Adrenal gland (tissue), 12 donors: ENCODE data around the gene TAF13. TPM values are rescaled to one million over a fixed set of nuclear protein-coding genes. Genes with fewer than 3 reads are reported as not detected.

Source experiments
- DNase-seq, 7 donors: peaks; one replicate each; pipeline ENCODE4 v3.0.0-alpha.2; 2019 to 2020
- H3K27ac ChIP-seq, 5 donors: fragments of 200-600 bp; sonication (generic) in 4 of 5; 1 replicate in 3 of 5; 2 replicates in 2 of 5; pipeline versions ENCODE4 v1.5.1 to v1.8.0; 2016 to 2020; ENCODE audit warnings: mild to moderate bottlenecking in 1 of 5
- H3K27me3 ChIP-seq: fragments of 200-600 bp; 2 replicates; pipeline ENCODE4 v1.8.0; 2021
- H3K36me3 ChIP-seq, 2 donors: fragments of 200-600 bp; replicated peaks in 1 of 2; 1 replicate in 1 of 2; 2 replicates in 1 of 2; pipeline versions ENCODE4 v1.5.1 to v1.8.0; 2018 to 2022
- H3K4me1 ChIP-seq, 2 donors: fragments of 200-600 bp; replicated peaks in 1 of 2; 1 replicate in 1 of 2; 2 replicates in 1 of 2; pipeline versions ENCODE4 v1.5.1 to v1.8.0; 2018 to 2021
- H3K4me3 ChIP-seq, 4 donors: fragments of 200-600 bp; sonication (generic) in 3 of 4; one replicate each; pipeline ENCODE4 v1.5.1; 2016 to 2018
- H3K9me3 ChIP-seq, 3 donors: fragments of 200-600 bp; sonication (generic) in 1 of 3; replicated peaks in 1 of 3; 1 replicate in 2 of 3; 2 replicates in 1 of 3; pipeline versions ENCODE4 v1.5.1 to v1.8.0; 2016 to 2021
- POLR2A ChIP-seq, 2 donors: fragments of 450-650 bp; IDR thresholded peaks; one replicate each; pipeline ENCODE4 v1.6.1; 2017; ENCODE audit warnings: antibody characterized with exemption in 2 of 2, mild to moderate bottlenecking in 2 of 2, moderate library complexity in 1 of 2
- WGBS, 4 donors: extraction: QIAGEN DNeasy Blood & Tissue Kit in 2 of 4; methylation state at CpG; one replicate each; pipeline versions ENCODE4 v1.1.5 to v1.1.7; 2013 to 2017; 5-methylcytosine and 5-hydroxymethylcytosine counted together
- intact Hi-C, 2 donors: fragments of 100-400 bp; cut with DNase I; formaldehyde crosslinking; loops; one replicate each; pipeline versions ENCODE4 v1.14.1 to v1.15.0; 2022 to 2023
- polyA plus RNA-seq, 3 donors: library from polyadenylated mRNA; stranded (reverse); fragments of 200-250 nt in 2 of 3; fragments of 350-450 nt in 1 of 3; fragmentation: Illumina TruSeq in 1 of 3; extraction: RNeasy Lipid Tissue Mini Kit (QIAGEN cat#74804) in 1 of 3; gene quantifications; one replicate each; pipeline ENCODE4 v1.2.3, GENCODE V29; 2013 to 2014
- total RNA-seq, 9 donors: library from RNA; depleted of rRNA in 4 of 9; stranded (reverse); fragments of >200 nt in 4 of 9; fragments of 120-200 nt in 1 of 9; fragmentation: NEBNext Ultra II Directional in 1 of 9; extraction: Animal tissue kit (Norgen Biotek cat#: 25700) in 1 of 9; gene quantifications; one replicate each; pipeline versions ENCODE4 v1.1.0 to v1.2.4, GENCODE V29; 2013 to 2023
- TF ChIP-seq, protein P1 (sequence below), 6 experiments: fragments of 450-650 bp in 4 of 6; fragments of 200-600 bp in 2 of 6; sonication (generic) in 1 of 6; IDR thresholded peaks; 1 replicate in 5 of 6; 2 replicates in 1 of 6; pipeline versions ENCODE4 v1.5.1 to v1.8.0; 2016 to 2021; ENCODE audit warnings: antibody characterized with exemption in 6 of 6, mild to moderate bottlenecking in 2 of 6, moderate library complexity in 1 of 6
- donor health status: healthy with polysubstance abuse.
- donor health status: Bipolar disorder and iron deficiency.
- donor health status: DM: yes; HTN: yes; CAD: no.
- donor health status: DM: no; HTN: no; CAD: no.
- donor health status: DM: no; HTN: no; CAD: no.
- donor health status: DM: yes; HTN: yes; CAD: no.

TAF13 gene
- total and polyA plus RNA-seq, 12 donors = 11.7 to 96.5 (median 31.1) TPM

DNA sequence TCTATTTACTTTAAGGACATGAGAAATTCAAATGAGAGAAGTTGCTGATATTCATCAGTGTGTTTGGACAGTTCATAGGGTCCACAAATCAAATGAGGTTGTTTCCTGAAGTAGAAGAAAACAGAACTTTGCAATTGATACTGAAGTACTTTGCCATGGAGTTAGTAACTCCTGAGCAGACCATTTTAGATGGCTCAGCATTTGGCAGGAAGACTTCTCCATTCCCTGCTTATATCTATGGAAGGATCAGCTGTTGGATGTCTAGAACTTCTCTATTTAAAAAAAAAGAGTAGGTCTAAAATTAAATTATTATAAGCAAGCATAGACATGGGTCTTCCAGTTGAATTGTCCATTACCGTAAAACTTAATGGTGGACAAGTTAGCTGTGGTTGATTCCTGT is 19.8 kb upstream of the TAF13 start:
- H3K27ac ChIP-seq = no peak overlapping the region
- H3K9me3 ChIP-seq = no peaks in the 10 kb centered on the region
- peaks cover 10 to 22% of the 10 kb centered on the region in 2 donors for H3K4me1 ChIP-seq
- no peak for DNase-seq
- peaks cover 0 to 13% of the 10 kb centered on the region in 2 donors for H3K36me3 ChIP-seq
- no peaks in the 10 kb centered on the region for H3K27me3 ChIP-seq
- no peak overlapping the region for H3K4me3 ChIP-seq
- no peak for TF ChIP-seq POLR2A (IDR thresholded peaks at IDR 0.05)
- TF ChIP-seq, protein P1, sequence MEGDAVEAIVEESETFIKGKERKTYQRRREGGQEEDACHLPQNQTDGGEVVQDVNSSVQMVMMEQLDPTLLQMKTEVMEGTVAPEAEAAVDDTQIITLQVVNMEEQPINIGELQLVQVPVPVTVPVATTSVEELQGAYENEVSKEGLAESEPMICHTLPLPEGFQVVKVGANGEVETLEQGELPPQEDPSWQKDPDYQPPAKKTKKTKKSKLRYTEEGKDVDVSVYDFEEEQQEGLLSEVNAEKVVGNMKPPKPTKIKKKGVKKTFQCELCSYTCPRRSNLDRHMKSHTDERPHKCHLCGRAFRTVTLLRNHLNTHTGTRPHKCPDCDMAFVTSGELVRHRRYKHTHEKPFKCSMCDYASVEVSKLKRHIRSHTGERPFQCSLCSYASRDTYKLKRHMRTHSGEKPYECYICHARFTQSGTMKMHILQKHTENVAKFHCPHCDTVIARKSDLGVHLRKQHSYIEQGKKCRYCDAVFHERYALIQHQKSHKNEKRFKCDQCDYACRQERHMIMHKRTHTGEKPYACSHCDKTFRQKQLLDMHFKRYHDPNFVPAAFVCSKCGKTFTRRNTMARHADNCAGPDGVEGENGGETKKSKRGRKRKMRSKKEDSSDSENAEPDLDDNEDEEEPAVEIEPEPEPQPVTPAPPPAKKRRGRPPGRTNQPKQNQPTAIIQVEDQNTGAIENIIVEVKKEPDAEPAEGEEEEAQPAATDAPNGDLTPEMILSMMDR (IDR thresholded peaks at IDR 0.05) = no peak
- intact Hi-C loops = no loop called here
- 87 to 96% (median 92%) methylated on average over 1 of the region's 1 CpG for WGBS, 4 donors

DNA sequence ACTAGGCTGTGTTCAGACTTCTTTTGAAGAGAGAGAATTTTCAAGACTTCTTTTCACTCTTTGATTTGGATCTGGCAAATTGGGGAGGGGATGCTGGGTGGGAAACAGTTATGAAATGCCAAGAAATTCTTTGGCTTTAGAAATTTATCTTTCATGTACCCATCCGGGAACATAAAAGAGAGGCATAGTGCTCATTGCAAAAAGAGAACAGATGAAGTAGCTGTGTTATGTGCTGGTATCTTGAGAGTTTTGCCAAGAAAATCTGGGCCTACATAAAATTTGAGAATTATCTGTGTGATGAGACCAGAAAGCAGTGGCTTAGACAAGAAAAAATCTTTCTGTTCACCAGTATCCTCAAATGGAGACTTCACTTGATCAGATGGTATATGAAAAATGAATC is 19.1 kb upstream of the TAF13 start:
- DNase-seq = no peak
- no peak for TF ChIP-seq POLR2A (IDR thresholded peaks at IDR 0.05)
- TF ChIP-seq, protein P1 (IDR thresholded peaks at IDR 0.05) = no peak
- intact Hi-C loops = no loop called here
- Histone ChIP-seq H3K27me3 (no peaks in the 10 kb centered on the region), H3K4me1 (peaks cover 12 to 22% of the 10 kb centered on the region in 2 donors), H3K4me3 (no peak overlapping the region), H3K36me3 (peaks cover 0 to 13% of the 10 kb centered on the region in 2 donors), H3K27ac (no peak overlapping the region), H3K9me3 (no peaks in the 10 kb centered on the region)
- WGBS, 4 donors = 71 to 79% (median 77%) methylated on average over 1 of the region's 1 CpG

DNA sequence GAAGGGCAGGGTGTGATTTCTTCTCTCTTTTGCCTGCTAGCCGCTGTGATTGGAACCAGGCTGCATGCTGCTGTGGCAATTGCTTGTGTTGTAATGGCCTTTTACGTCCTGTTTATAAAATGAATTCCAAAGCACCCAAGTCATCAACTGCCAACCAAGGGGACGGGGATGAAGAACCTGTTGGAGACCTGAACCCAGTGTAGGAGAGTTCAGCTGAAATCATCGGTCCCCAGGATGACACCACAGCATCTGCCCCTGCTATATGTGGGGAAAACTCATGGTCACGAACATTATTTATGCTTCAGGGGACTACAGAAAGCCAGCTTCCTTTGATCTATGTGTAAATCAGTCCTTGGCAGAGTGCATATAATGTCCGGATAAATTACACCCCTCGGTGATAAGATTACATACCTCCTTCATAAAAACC is 18.6 kb upstream of the TAF13 start:
- intact Hi-C loops = no loop called here
- H3K27me3 ChIP-seq = no peaks in the 10 kb centered on the region
- WGBS, 4 donors = 61 to 78% (median 70%) methylated on average over 7 of the region's 7 CpGs

DNA sequence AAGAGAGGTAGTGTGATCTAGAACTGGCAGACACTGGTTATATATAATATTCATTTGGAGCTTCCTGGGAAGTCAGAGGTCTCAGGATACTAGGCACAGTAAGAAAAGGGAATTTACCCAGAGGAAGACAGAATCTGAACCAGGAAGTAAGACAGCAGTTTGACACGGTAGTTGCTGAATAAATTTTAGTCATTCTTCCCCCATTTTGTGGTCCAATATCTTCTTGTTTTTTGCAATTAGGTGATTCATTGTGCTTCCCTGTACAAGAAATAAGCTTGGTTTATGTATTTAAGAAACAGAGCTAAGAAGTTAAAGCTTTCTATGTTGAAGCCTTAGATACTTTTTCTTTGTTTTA is 16.0 kb upstream of the TAF13 start:
- no peaks in the 10 kb centered on the region for H3K9me3 ChIP-seq
- H3K27me3 ChIP-seq = no peaks in the 10 kb centered on the region
- H3K4me1 ChIP-seq = peaks cover 16 to 22% of the 10 kb centered on the region in 2 donors
- TF ChIP-seq POLR2A (IDR thresholded peaks at IDR 0.05) = no peak
- TF ChIP-seq, protein P1 (IDR thresholded peaks at IDR 0.05) = no peak
- peaks cover 0 to 13% of the 10 kb centered on the region in 2 donors for H3K36me3 ChIP-seq
- no peak for DNase-seq
- intact Hi-C loops = no loop called here
- peak overlapping the region; percentile 93 to 100 (median 98) for H3K27ac ChIP-seq
- 0 to 4% (median 2%) methylated on average over 1 of the region's 1 CpG for WGBS, 4 donors
- peak overlapping the region in 2 of 4 donors; percentile 71 to 92 for H3K4me3 ChIP-seq

More for the DNA sequence above, 18.6 kb upstream of the TAF13 start:
- Histone ChIP-seq H3K27ac (no peak overlapping the region), H3K36me3 (peaks cover 0 to 13% of the 10 kb centered on the region in 2 donors), H3K4me3 (no peak overlapping the region), H3K9me3 (no peaks in the 10 kb centered on the region), H3K4me1 (peaks cover 16 to 22% of the 10 kb centered on the region in 2 donors)
- TF ChIP-seq POLR2A (IDR thresholded peaks at IDR 0.05) = no peak
- TF ChIP-seq, protein P1 (IDR thresholded peaks at IDR 0.05) = no peak
- no peak for DNase-seq
